T47D (cell line): ENCODE results near the gene KCNIP3.

ENCODE experiments used
- DNase-seq, 2 experiments: peaks; one replicate each; pipeline versions ENCODE4 v3.0.0 to v3.0.0-alpha.2; 2011 to 2012; ENCODE audit warnings: low read depth in 1 of 2, low spot score in 1 of 2
- JUND ChIP-seq: IDR thresholded peaks from 2 replicates; pipeline ENCODE4 v1.6.1; 2012; ENCODE audit warnings: low read depth
- in situ Hi-C: cut with HindIII; loops from 2 replicates; pipeline ENCODE4 v1.10.0; 2016; ENCODE audit warnings: low sequenced_read_pairs, low pct_unique_long_range_greater_than_20kb

KCNIP3 gene

DNA sequence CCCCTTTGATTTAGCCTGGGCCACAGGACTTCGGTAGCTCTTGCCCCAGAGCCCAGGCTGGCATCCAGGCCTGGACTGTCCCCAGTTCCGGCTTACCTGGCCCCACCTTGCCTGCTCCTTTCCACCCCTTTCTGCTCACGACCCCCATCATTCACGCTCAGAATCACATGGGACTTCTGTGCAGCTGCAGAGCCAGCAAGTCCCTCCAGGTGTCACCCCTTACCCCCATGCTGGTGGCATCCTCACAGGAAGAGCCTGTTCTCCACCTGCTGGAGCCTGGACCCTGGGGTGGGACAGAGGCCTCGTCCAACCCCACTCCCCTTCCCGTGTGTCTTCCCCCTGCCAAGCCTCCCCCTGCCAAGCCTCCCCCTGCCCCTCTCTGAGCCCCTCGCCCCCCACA is 7.9 kb upstream of the KCNIP3 start:
- TF ChIP-seq JUND = no peak
- DNase-seq = no peak
- in situ Hi-C loops = no loop called here

- in situ Hi-C loops = no loop called here
These were observed 5.9 kb upstream of the KCNIP3 start for GRCh38 chr2:95291222-95291621.

DNA sequence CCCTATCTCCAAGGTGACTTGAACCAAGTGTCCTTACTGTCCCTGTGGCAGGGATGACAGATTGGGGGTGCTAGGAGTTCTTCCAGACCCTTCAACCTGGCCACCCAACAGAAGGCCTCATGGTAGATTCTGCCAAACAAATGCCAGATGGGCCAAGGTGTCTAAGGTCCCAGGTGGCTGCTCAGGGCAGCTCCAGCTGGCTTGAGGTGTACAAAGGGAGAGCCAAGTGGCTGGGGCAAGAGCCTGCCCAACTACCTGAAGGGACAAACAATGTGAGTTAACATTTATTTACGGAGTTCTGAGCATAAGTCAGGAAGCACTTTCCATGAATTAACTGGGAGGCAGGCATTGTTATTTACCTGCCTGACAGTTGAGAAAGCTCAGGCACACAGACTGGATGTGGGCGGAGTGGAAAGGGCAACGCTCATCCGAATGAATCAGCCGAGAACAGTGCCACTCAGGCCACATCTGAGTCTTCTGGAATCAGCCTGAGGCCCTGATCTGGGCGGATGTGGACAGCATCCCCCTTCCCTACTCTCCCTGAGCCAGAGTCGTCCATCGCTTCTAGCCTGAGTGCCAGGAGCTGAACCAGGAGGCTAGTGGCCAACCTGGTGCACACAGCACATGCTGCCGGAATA is 4.4 kb upstream of the KCNIP3 start:
- TF ChIP-seq JUND = no peak
- DNase-seq = peak in 1 of 2 experiments; percentile 30
- in situ Hi-C loops = no loop called here

More at GRCh38 chr2:95291222-95291621, 5.9 kb upstream of the KCNIP3 start:
- DNase-seq = no peak
- TF ChIP-seq JUND = no peak

DNA sequence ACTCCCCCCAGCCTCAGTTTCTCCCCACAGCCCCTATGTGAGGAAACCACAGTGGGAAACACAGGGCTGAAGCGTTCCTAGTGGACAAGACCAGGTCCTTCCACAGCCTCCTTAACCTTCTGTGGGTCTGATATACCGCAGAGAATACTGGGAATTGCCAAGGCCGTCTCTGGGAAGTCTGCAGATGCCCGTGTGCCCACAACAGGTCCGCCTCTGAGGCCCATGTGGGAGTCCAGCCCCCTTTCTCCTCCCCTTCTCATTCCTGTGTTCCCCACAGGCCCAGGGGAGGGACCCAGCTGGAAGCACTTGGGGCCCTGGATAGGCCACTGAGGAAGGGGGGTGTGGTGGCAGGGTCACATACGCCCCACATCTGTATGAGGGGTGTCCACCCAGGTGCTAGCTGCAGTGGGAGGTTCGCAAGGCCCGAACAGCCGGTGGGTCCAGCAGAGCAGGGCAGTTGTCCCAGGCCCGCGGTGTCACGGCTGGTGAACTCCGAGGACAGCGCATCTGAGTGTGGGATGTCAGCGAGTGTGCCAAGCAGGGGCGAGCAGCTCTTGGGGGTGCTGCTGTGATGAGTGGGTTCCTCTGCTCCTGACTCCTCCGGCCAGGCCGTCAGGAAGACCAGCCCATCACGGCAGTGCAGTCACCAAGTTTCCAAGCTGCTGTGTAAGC is 2.4 kb upstream of the KCNIP3 start:
- in situ Hi-C loops = no loop called here
- no peak for DNase-seq
- no peak for TF ChIP-seq JUND

GRCh38 chr2:95295376-95295775 is 1.8 kb upstream of the KCNIP3 start:
- TF ChIP-seq JUND = no peak

DNA sequence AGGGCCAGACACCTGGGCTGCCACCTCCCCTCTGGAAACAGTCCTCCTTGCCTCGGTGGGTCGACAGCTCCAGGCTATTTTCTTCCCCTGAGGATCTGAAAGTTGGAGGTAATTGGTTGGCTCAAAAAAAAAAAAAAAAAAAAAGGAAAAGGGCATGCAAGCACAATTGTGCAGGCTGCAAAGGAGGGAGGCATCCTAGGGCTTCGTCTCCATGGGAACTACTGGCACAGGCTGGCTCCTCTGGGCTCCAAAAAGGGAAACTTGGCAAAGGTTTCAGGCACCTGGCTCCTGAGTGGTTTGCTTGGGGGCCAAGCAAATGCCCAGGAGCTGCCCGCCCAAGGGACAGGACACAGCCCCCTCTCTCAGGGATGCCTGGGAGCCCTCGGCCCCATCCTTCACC is 1.1 kb upstream of the KCNIP3 start:
- in situ Hi-C loops = no loop called here
- no peak for DNase-seq
- no peak for TF ChIP-seq JUND

More at GRCh38 chr2:95295376-95295775, 1.8 kb upstream of the KCNIP3 start:
- in situ Hi-C loops = no loop called here
- no peak for DNase-seq

GRCh38 chr2:95297639-95298395 is 670 bp downstream of the KCNIP3 start:
- in situ Hi-C loops = no loop called here
- DNase-seq = no peak

DNA sequence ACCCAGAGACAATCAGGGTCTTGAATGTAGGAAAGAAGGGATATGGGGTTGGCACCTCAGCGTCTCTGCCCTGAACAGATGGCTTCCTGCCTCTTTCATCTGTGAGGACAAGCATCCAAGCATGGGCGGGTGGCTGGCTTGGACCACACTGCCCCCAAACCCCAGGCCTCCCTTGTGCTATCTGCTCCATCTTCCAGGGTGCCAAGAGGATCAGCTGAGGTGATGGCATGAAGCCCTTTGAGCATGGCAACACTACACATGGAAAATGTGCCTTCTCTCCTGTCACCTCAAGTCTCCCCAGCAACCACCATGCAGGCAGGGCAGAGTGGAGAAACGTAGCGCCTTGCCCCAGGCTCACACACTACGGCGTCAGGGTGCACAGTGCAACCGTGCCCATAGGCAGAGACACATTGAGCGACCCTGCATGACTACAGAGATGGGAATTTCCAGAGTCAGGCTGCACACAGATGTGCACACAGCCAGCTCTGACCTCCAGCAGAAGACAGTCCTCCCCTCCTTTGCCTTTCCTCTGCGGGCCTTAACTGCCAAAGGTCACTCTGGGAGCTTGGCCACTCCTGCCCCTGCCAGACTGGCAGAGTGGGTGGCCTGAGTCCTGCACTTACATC is 1.5 kb downstream of the KCNIP3 start:
- in situ Hi-C loops = no loop called here
- no peak for TF ChIP-seq JUND
- no peak for DNase-seq

More at GRCh38 chr2:95297639-95298395, 670 bp downstream of the KCNIP3 start:
- no peak for TF ChIP-seq JUND

DNA sequence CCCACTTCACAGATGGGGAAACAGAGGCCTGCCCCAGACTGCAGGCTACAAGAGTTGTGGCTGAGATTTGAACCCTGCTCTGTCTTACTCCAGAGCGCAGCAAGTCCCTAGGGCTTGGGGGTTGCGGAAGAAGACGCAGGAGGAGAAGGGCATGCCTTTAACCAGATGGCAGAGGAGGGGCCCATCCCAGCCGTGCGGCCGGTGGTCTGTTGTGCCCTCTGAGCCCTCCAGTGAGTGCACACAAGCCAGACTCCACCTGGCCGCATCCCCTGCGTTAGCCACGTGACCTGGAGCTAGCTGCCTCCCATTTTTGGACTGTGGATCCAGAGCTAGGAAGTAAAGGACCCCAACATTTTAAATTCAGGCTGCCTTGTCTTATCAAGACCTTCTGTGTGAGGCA is 2.8 kb downstream of the KCNIP3 start:
- in situ Hi-C loops = no loop called here
- no peak for TF ChIP-seq JUND

GRCh38 chr2:95300450-95300849 is 3.3 kb downstream of the KCNIP3 start:
- in situ Hi-C loops = no loop called here
- DNase-seq = no peak
- no peak for TF ChIP-seq JUND

More for the DNA sequence above, 2.8 kb downstream of the KCNIP3 start:
- DNase-seq = no peak

GRCh38 chr2:95301186-95301585 is 4.0 kb downstream of the KCNIP3 start:
- no peak for DNase-seq
- TF ChIP-seq JUND = no peak
- in situ Hi-C loops = no loop called here

- DNase-seq = no peak
- in situ Hi-C loops = no loop called here
- no peak for TF ChIP-seq JUND
These were observed 4.9 kb downstream of the KCNIP3 start for GRCh38 chr2:95301876-95302641.
